Progenitor cell of endocrine pancreas (in vitro differentiated cells): ENCODE results near the gene PACSIN3. TPM values are rescaled to one million over a fixed set of nuclear protein-coding genes. Genes with fewer than 3 reads are reported as not detected.

Experiments
- DNase-seq: peaks from one replicate; pipeline ENCODE4 v3.0.0; 2021; ENCODE audit warnings: low spot score; ENCODE audit not compliant: unreplicated experiment
- H3K27ac Mint-ChIP-seq: 2 replicates; pipeline ENCODE4 v1.8.0; 2021; ENCODE audit warnings: mild to moderate bottlenecking, moderate library complexity, mixed read lengths
- H3K27me3 Mint-ChIP-seq: 2 replicates; pipeline ENCODE4 v1.8.0; 2021; ENCODE audit warnings: mixed read lengths
- H3K36me3 Mint-ChIP-seq: 2 replicates; pipeline ENCODE4 v1.8.0; 2022; ENCODE audit warnings: mixed read lengths; ENCODE audit not compliant: insufficient read depth
- H3K4me1 Mint-ChIP-seq: 2 replicates; pipeline ENCODE4 v1.8.0; 2021; ENCODE audit warnings: low read depth, mixed read lengths
- H3K4me3 Mint-ChIP-seq: 2 replicates; pipeline ENCODE4 v1.8.0; 2021; ENCODE audit warnings: low read depth, mild to moderate bottlenecking, moderate library complexity, mixed read lengths
- H3K9me3 Mint-ChIP-seq: 2 replicates; pipeline ENCODE4 v1.8.0; 2021; ENCODE audit warnings: low read depth, mixed read lengths
- total RNA-seq: library from RNA; stranded (reverse); gene quantifications from 2 replicates; pipeline ENCODE4 v1.2.1, GENCODE V29; 2021
- TF ChIP-seq, protein P1 (sequence below): fragments of 200-600 bp; sonication (generic); IDR thresholded peaks from one replicate; pipeline ENCODE4 v1.5.0; 2021; ENCODE audit warnings: antibody characterized with exemption, mild to moderate bottlenecking; ENCODE audit not compliant: unreplicated experiment

PACSIN3 gene
- total RNA-seq, 1 donor from 2014 or later: 59.6 TPM

DNA sequence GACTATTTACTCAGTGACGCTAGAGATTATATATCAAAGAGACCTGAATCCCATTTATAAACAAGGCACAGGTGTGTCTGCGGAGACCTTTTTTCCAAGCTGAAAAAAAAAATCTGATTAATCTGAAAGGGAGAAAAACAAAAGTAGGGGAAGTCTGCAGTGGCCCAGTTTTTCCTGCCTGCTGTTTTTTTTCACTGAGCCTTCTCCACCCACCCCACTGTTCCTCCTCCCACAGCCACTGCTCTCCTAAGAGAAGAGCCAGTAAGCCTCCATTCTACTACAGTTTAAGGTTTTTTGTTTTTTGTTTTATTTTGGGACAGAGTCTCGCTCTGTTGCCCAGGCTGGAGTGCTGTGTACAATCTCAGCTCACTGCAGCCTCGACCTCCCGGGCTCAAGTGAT lies 28.0 kb downstream of the PACSIN3 start:
- TF ChIP-seq, protein P1, sequence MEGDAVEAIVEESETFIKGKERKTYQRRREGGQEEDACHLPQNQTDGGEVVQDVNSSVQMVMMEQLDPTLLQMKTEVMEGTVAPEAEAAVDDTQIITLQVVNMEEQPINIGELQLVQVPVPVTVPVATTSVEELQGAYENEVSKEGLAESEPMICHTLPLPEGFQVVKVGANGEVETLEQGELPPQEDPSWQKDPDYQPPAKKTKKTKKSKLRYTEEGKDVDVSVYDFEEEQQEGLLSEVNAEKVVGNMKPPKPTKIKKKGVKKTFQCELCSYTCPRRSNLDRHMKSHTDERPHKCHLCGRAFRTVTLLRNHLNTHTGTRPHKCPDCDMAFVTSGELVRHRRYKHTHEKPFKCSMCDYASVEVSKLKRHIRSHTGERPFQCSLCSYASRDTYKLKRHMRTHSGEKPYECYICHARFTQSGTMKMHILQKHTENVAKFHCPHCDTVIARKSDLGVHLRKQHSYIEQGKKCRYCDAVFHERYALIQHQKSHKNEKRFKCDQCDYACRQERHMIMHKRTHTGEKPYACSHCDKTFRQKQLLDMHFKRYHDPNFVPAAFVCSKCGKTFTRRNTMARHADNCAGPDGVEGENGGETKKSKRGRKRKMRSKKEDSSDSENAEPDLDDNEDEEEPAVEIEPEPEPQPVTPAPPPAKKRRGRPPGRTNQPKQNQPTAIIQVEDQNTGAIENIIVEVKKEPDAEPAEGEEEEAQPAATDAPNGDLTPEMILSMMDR: no peak
- DNase-seq: no peak
- Mint-ChIP-seq H3K9me3 (no peaks in the 10 kb centered on the region), H3K36me3 (peaks cover 3% of the 10 kb centered on the region), H3K4me3 (no peak overlapping the region), H3K4me1 (peaks cover 8% of the 10 kb centered on the region), H3K27me3 (no peaks in the 10 kb centered on the region), H3K27ac (peak overlapping the region; percentile 64)

DNA sequence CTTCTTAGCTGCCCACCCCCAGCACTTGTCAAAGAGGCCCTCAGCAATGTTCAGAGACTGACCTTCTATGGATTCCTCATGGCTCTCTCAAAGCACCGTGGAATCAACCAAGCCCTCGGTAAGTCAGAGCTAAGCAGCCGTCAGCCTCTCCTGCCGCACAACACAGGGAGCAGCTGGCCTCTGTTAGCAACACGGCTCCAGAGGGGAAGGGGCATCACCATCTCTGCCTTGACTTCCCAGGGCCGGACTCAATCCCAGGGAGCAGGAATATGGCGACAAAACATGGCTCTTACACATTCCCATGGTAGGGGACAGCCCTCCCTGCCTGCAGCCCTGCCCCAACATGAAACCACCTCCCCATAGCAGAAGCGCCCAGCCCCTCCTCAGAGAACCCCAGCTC lies 28.4 kb downstream of the PACSIN3 start:
- DNase-seq: no peak
- H3K27me3 Mint-ChIP-seq: no peaks in the 10 kb centered on the region
- peak overlapping the region; percentile 64 for H3K27ac Mint-ChIP-seq
- peaks cover 9% of the 10 kb centered on the region for H3K4me1 Mint-ChIP-seq
- no peak overlapping the region for H3K4me3 Mint-ChIP-seq
- TF ChIP-seq, protein P1: no peak
- H3K9me3 Mint-ChIP-seq: no peaks in the 10 kb centered on the region
- H3K36me3 Mint-ChIP-seq: peaks cover 4% of the 10 kb centered on the region

DNA sequence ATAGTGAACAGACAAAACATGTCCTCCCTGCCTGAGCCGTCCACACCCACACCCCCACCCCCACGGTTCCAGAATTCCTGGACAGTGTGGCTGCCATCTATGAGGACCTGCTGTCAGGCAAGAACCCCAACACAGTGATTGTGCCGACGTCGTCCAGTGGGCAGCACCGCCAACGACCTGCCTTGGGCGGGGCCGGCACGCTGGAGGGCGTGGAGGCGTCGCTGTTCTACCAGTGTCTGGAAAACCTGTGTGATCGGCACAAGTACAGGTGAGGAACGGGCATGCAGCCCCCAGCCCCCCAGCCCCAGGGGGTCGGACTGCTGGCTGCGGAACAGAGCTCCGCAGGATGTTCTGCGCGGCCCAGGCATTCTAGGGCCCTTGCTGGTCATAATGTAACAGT lies 29.3 kb downstream of the PACSIN3 start:
- no peak overlapping the region for H3K27ac Mint-ChIP-seq

DNA sequence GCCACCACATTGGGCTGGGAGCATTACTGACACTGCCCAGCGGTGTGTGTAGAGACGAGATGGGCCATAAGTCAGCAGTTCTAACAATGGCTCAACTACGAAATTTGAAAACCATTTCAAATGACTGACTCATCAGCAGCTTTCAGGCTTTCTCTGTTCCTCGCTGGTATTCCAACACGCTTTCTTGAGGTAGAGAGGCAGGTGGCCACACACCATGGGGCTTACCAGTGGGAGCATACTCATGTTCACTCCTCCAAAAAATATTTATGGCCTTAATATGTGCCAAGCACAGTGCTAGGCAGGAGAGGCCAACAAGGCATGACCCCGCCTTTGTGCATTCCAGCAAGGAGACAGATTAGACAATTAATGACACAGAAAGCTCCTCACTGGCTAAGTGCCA lies 29.9 kb downstream of the PACSIN3 start:
- TF ChIP-seq, protein P1: no peak

More for the DNA sequence above, 29.3 kb downstream of the PACSIN3 start:
- H3K4me3 Mint-ChIP-seq: no peak overlapping the region
- peaks cover 4% of the 10 kb centered on the region for H3K36me3 Mint-ChIP-seq
- TF ChIP-seq, protein P1: no peak
- no peak for DNase-seq
- no peaks in the 10 kb centered on the region for H3K9me3 Mint-ChIP-seq
- no peaks in the 10 kb centered on the region for H3K27me3 Mint-ChIP-seq
- peaks cover 9% of the 10 kb centered on the region for H3K4me1 Mint-ChIP-seq

DNA sequence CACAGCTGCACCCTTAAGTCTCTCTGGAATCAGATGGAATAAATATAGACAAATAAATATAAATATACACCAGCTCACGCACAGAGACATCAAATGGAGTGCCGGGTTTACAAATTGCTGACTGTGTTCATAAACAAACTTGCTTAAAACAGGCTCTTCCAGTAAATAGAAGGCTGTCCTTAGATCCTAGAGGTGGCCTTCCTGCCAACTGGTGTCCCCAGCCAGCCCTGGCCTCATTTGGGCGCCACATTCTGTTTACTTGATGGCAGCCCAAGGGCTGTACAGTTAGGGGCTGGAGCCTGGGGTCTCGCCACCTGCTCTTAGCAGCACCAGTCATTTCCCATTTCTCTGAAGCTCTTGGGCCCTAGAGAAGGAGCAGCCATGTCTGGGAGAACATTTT lies 30.4 kb downstream of the PACSIN3 start:
- no peak overlapping the region for H3K4me3 Mint-ChIP-seq
- peaks cover 9% of the 10 kb centered on the region for H3K4me1 Mint-ChIP-seq
- H3K27ac Mint-ChIP-seq: no peak overlapping the region
- TF ChIP-seq, protein P1: no peak
- H3K27me3 Mint-ChIP-seq: no peaks in the 10 kb centered on the region
- no peaks in the 10 kb centered on the region for H3K9me3 Mint-ChIP-seq
- no peak for DNase-seq
- peaks cover 4% of the 10 kb centered on the region for H3K36me3 Mint-ChIP-seq

More for the DNA sequence above, 29.9 kb downstream of the PACSIN3 start:
- Mint-ChIP-seq H3K27ac (peak overlapping the region; percentile 71), H3K4me1 (peaks cover 9% of the 10 kb centered on the region), H3K27me3 (no peaks in the 10 kb centered on the region), H3K36me3 (peaks cover 4% of the 10 kb centered on the region), H3K9me3 (no peaks in the 10 kb centered on the region), H3K4me3 (no peak overlapping the region)
- no peak for DNase-seq
